Naive thymus-derived CD4-positive, alpha-beta T cell (primary cell): ENCODE measurements around the gene PRKN. TPM values are rescaled to one million over a fixed set of nuclear protein-coding genes. Genes with fewer than 3 reads are reported as not detected.

ENCODE experiments used
- ATAC-seq: fragments of 150-1000 bp; cut with Tn5 transposase; 2 replicates; pipeline ENCODE4 v1.10.0; 2021; ENCODE audit warnings: mild to moderate bottlenecking, moderate library complexity
- CTCF ChIA-PET: fragments of 350-600 bp; sonication (Branson Sonifier 250); formaldehyde crosslinking; loops from one replicate; lab custom pipeline; 2021; ENCODE audit warnings: antibody characterized with exemption; lab: Charles Lee
- POLR2A ChIA-PET: fragments of 350-600 bp; sonication (Branson Sonifier 250); formaldehyde crosslinking; loops from one replicate; lab custom pipeline; 2021; ENCODE audit warnings: antibody characterized with exemption, inconsistent platforms; lab: Charles Lee
- DNase-seq, 9 donors: peaks; one replicate each; pipeline versions ENCODE4 v3.0.0 to v3.0.0-alpha.2; 2020 to 2022; ENCODE audit warnings: mixed read lengths in 1 of 9
- H3K27ac ChIP-seq: one replicate; pipeline ENCODE4 v1.7.0; 2013; ENCODE audit warnings: mild to moderate bottlenecking, low read depth, low read length, moderate library complexity
- H3K27me3 ChIP-seq, 2 donors: one replicate each; pipeline ENCODE4 v1.7.0; 2013; ENCODE audit warnings: low read length in 2 of 2, mild to moderate bottlenecking in 2 of 2, moderate library complexity in 2 of 2; ENCODE audit not compliant: control insufficient read depth in 2 of 2, insufficient read depth in 2 of 2
- H3K36me3 ChIP-seq, 3 experiments: 1 replicate in 2 of 3; 2 replicates in 1 of 3; pipeline ENCODE4 v1.7.0; 2013; ENCODE audit warnings: low read length in 3 of 3, mild to moderate bottlenecking in 3 of 3, moderate library complexity in 1 of 3; ENCODE audit not compliant: insufficient read depth in 3 of 3, control insufficient read depth in 2 of 3
- H3K4me1 ChIP-seq, 2 donors: one replicate each; pipeline ENCODE4 v1.7.0; 2013; ENCODE audit warnings: low read length in 2 of 2, mild to moderate bottlenecking in 2 of 2, moderate library complexity in 1 of 2; ENCODE audit not compliant: control insufficient read depth in 2 of 2, insufficient read depth in 2 of 2
- H3K4me3 ChIP-seq: 2 replicates; pipeline ENCODE4 v1.7.0; 2013; ENCODE audit warnings: mild to moderate bottlenecking, low read length
- H3K9me3 ChIP-seq, 3 experiments: 1 replicate in 2 of 3; 2 replicates in 1 of 3; pipeline ENCODE4 v1.7.0; 2013; ENCODE audit warnings: low read length in 3 of 3; ENCODE audit not compliant: control insufficient read depth in 2 of 3
- H3K27ac Mint-ChIP-seq, 9 donors: one replicate each; pipeline ENCODE4 v1.8.0; 2020 to 2022; ENCODE audit warnings: mixed read lengths in 9 of 9, mild to moderate bottlenecking in 8 of 9, moderate library complexity in 5 of 9, inconsistent platforms in 2 of 9
- H3K27me3 Mint-ChIP-seq, 5 donors: one replicate each; pipeline ENCODE4 v1.8.0; 2021 to 2022; ENCODE audit warnings: mixed read lengths in 5 of 5, mild to moderate bottlenecking in 1 of 5
- H3K36me3 Mint-ChIP-seq, 5 donors: one replicate each; pipeline ENCODE4 v1.8.0; 2020 to 2022; ENCODE audit warnings: mixed read lengths in 5 of 5, mild to moderate bottlenecking in 3 of 5, inconsistent platforms in 1 of 5
- H3K4me1 Mint-ChIP-seq, 7 donors: one replicate each; pipeline ENCODE4 v1.8.0; 2020 to 2022; ENCODE audit warnings: mixed read lengths in 7 of 7, mild to moderate bottlenecking in 3 of 7, inconsistent platforms in 1 of 7
- H3K4me3 Mint-ChIP-seq, 10 donors: one replicate each; pipeline ENCODE4 v1.8.0; 2020 to 2022; ENCODE audit warnings: mild to moderate bottlenecking in 10 of 10, mixed read lengths in 10 of 10, moderate library complexity in 6 of 10, inconsistent platforms in 2 of 10
- H3K9me3 Mint-ChIP-seq, 11 donors: one replicate each; pipeline ENCODE4 v1.8.0; 2020 to 2022; ENCODE audit warnings: mixed read lengths in 11 of 11, mild to moderate bottlenecking in 4 of 11, inconsistent platforms in 1 of 11, moderate library complexity in 1 of 11
- intact Hi-C, 2 donors: fragments of 100-400 bp; cut with micrococcal nuclease; formaldehyde crosslinking; loops; one replicate each; pipeline ENCODE4 v1.15.1; 2023
- polyA plus RNA-seq, 2 donors: library from polyadenylated mRNA; unstranded; fragments of 300-500 nt; fragmentation: Illumina TruSeq; gene quantifications; one replicate each; pipeline ENCODE4 v1.2.3, GENCODE V29; 2021
- total RNA-seq, 6 experiments: library from RNA in 5 of 6; stranded (reverse) in 5 of 6; gene quantifications; 1 replicate in 5 of 6; 2 replicates in 1 of 6; pipeline ENCODE4 v1.2.3 and lab custom pipeline; 2021 to 2026

PRKN gene
- total and polyA plus RNA-seq, 7 experiments from 2014 or later = 0.44 to 10.3 (median 8.1) TPM

GRCh38 chr6:162478192-162478671 lies 249.3 kb downstream of the PRKN start:
- Histone ChIP-seq H3K9me3 (no peaks in the 10 kb centered on the region), H3K4me3 (no peak overlapping the region), H3K4me1 (no peaks in the 10 kb centered on the region), H3K36me3 (no peaks in the 10 kb centered on the region), H3K27me3 (no peaks in the 10 kb centered on the region), H3K27ac (no peak overlapping the region)
- ChIA-PET POLR2A (no interaction called here), CTCF (no interaction called here)
- ATAC-seq = no peak
- Mint-ChIP-seq H3K27me3 (no peaks in the 10 kb centered on the region), H3K4me3 (no peak overlapping the region), H3K36me3 (peaks cover 0 to 17% (median 14%) of the 10 kb centered on the region in 5 donors), H3K9me3 (peaks cover 0 to 19% (median 6%) of the 10 kb centered on the region in 11 donors), H3K27ac (no peak overlapping the region), H3K4me1 (no peaks in the 10 kb centered on the region)
- intact Hi-C loops = no loop called here
- DNase-seq = no peak

- Mint-ChIP-seq H3K9me3 (peaks cover 0 to 13% (median 6%) of the 10 kb centered on the region in 11 donors), H3K27me3 (no peaks in the 10 kb centered on the region), H3K4me3 (no peak overlapping the region), H3K27ac (no peak overlapping the region), H3K4me1 (no peaks in the 10 kb centered on the region), H3K36me3 (peaks cover 0 to 17% (median 13%) of the 10 kb centered on the region in 5 donors)
- Histone ChIP-seq H3K36me3 (no peaks in the 10 kb centered on the region), H3K4me1 (no peaks in the 10 kb centered on the region), H3K9me3 (no peaks in the 10 kb centered on the region), H3K27me3 (no peaks in the 10 kb centered on the region), H3K4me3 (no peak overlapping the region), H3K27ac (no peak overlapping the region)
- DNase-seq = no peak
- CTCF ChIA-PET = no interaction called here
- POLR2A ChIA-PET = no interaction called here
- no peak for ATAC-seq
- intact Hi-C loops = no loop called here
These were observed 252.8 kb downstream of the PRKN start for GRCh38 chr6:162474722-162475121.

DNA sequence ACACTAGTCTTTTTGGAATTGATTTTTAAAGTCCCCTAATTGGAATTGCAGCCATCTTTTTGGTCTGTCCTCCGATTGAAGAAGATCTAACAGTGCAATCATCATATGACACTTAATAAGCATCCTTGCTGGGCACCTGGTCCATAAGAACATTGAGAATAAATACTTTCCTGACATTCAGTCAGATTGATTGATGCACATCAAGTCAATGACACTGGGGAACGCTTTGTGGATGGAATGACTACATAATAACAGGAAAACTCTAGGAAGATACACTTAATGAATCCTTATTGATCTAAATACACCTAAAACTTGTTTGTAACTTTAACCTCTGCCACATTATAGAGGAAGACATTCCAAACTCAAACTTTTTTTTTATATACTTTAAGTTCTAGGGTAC lies 255.7 kb downstream of the PRKN start:
- no peak overlapping the region for H3K27ac ChIP-seq

DNA sequence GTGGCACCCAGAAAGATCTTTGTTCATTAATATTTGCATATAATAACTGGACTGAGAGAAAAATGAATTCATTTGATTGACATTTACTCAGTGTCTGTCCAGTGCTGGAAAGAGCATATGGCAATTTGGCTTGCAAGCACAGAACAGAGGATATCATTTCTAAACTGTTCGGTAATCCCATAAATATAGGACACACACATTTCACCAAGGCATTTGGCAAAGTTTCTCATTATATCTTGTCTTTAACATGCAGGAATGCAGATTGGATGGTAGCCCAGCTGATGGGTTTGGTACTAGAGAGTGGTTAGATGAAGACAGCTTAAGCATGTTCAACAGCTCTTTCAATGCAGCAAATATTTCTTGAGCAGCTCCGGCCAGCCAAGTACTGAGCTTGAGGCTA lies 259.2 kb downstream of the PRKN start:
- no peaks in the 10 kb centered on the region for H3K4me1 ChIP-seq
- Mint-ChIP-seq H3K36me3 (peaks cover 0 to 3% (median 0%) of the 10 kb centered on the region in 5 donors), H3K9me3 (peaks cover 0 to 5% (median 0%) of the 10 kb centered on the region in 11 donors), H3K4me1 (peaks cover 0 to 2% (median 0%) of the 10 kb centered on the region in 7 donors), H3K27me3 (no peaks in the 10 kb centered on the region), H3K4me3 (no peak overlapping the region), H3K27ac (no peak overlapping the region)
- intact Hi-C loops = no loop called here
- no peak for ATAC-seq
- H3K9me3 ChIP-seq = no peaks in the 10 kb centered on the region
- ChIA-PET POLR2A (no interaction called here), CTCF (no interaction called here)
- H3K4me3 ChIP-seq = no peak overlapping the region
- H3K27me3 ChIP-seq = no peaks in the 10 kb centered on the region
- no peak for DNase-seq
- no peaks in the 10 kb centered on the region for H3K36me3 ChIP-seq
- H3K27ac ChIP-seq = no peak overlapping the region

More for the DNA sequence above, 255.7 kb downstream of the PRKN start:
- no peak overlapping the region for H3K4me3 Mint-ChIP-seq
- H3K4me1 ChIP-seq = no peaks in the 10 kb centered on the region
- no peaks in the 10 kb centered on the region for H3K9me3 ChIP-seq
- H3K36me3 Mint-ChIP-seq = peaks cover 0 to 11% (median 6%) of the 10 kb centered on the region in 5 donors
- intact Hi-C loops = no loop called here
- peaks cover 0 to 6% (median 4%) of the 10 kb centered on the region in 11 donors for H3K9me3 Mint-ChIP-seq
- H3K36me3 ChIP-seq = no peaks in the 10 kb centered on the region
- CTCF ChIA-PET = no interaction called here
- ATAC-seq (no peak), DNase-seq (no peak)
- POLR2A ChIA-PET = no interaction called here
- no peak overlapping the region for H3K27ac Mint-ChIP-seq
- H3K4me3 ChIP-seq = no peak overlapping the region
- H3K27me3 Mint-ChIP-seq = no peaks in the 10 kb centered on the region
- H3K4me1 Mint-ChIP-seq = peaks cover 0 to 2% (median 0%) of the 10 kb centered on the region in 7 donors
- H3K27me3 ChIP-seq = no peaks in the 10 kb centered on the region

DNA sequence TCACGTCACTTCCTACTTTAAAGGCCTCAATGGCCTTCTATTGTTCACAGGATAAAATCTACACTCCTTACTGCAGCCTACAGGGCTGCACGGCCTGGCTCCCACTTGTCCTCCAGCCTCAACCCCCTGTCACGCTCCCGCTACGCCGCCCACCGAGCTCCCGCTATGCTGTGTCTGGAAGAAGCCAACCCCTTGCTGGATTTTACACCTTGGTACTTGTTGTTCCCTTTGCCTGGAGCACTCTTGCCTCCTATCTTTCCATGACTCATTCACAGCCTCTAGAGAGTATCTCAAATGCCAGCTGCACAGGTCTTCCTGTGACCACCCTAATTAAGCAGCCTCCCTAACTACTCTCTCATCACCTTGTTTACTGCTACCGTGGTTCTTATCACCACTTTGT lies 259.9 kb downstream of the PRKN start:
- peaks cover 0 to 7% (median 0%) of the 10 kb centered on the region in 11 donors for H3K9me3 Mint-ChIP-seq
- intact Hi-C loops = no loop called here
- Histone ChIP-seq H3K27ac (no peak overlapping the region), H3K4me1 (no peaks in the 10 kb centered on the region), H3K9me3 (no peaks in the 10 kb centered on the region), H3K27me3 (no peaks in the 10 kb centered on the region), H3K36me3 (no peaks in the 10 kb centered on the region), H3K4me3 (no peak overlapping the region)
- ChIA-PET POLR2A (no interaction called here), CTCF (no interaction called here)
- no peaks in the 10 kb centered on the region for H3K27me3 Mint-ChIP-seq
- ATAC-seq = no peak
- peaks cover 0 to 2% (median 0%) of the 10 kb centered on the region in 7 donors for H3K4me1 Mint-ChIP-seq
- H3K36me3 Mint-ChIP-seq = peaks cover 0 to 4% (median 0%) of the 10 kb centered on the region in 5 donors
- DNase-seq = no peak
- no peak overlapping the region for H3K4me3 Mint-ChIP-seq
- no peak overlapping the region for H3K27ac Mint-ChIP-seq

GRCh38 chr6:162463576-162463975 lies 264.0 kb downstream of the PRKN start:
- no peaks in the 10 kb centered on the region for H3K27me3 Mint-ChIP-seq
- no peak overlapping the region for H3K27ac ChIP-seq
- CTCF ChIA-PET = no interaction called here

GRCh38 chr6:162459985-162460384 lies 267.6 kb downstream of the PRKN start:
- intact Hi-C loops = no loop called here
- ATAC-seq (no peak), DNase-seq (no peak)
- H3K4me1 ChIP-seq = no peaks in the 10 kb centered on the region
- H3K4me1 Mint-ChIP-seq = no peaks in the 10 kb centered on the region
- ChIA-PET POLR2A (no interaction called here), CTCF (no interaction called here)
- no peak overlapping the region for H3K27ac Mint-ChIP-seq
- peaks cover 0 to 11% (median 4%) of the 10 kb centered on the region in 11 donors for H3K9me3 Mint-ChIP-seq
- no peaks in the 10 kb centered on the region for H3K27me3 ChIP-seq
- no peaks in the 10 kb centered on the region for H3K36me3 ChIP-seq
- no peaks in the 10 kb centered on the region for H3K27me3 Mint-ChIP-seq
- H3K9me3 ChIP-seq = no peaks in the 10 kb centered on the region
- no peak overlapping the region for H3K27ac ChIP-seq
- H3K36me3 Mint-ChIP-seq = peaks cover 0 to 12% (median 4%) of the 10 kb centered on the region in 5 donors
- no peak overlapping the region for H3K4me3 Mint-ChIP-seq
- no peak overlapping the region for H3K4me3 ChIP-seq

More at GRCh38 chr6:162463576-162463975, 264.0 kb downstream of the PRKN start:
- Mint-ChIP-seq H3K9me3 (peaks cover 0 to 9% (median 2%) of the 10 kb centered on the region in 11 donors), H3K27ac (no peak overlapping the region), H3K4me1 (no peaks in the 10 kb centered on the region), H3K4me3 (no peak overlapping the region), H3K36me3 (peaks cover 0 to 7% (median 4%) of the 10 kb centered on the region in 5 donors)
- no peaks in the 10 kb centered on the region for H3K36me3 ChIP-seq
- intact Hi-C loops = no loop called here
- no peak overlapping the region for H3K4me3 ChIP-seq
- no peaks in the 10 kb centered on the region for H3K27me3 ChIP-seq
- ATAC-seq (no peak), DNase-seq (no peak)
- H3K9me3 ChIP-seq = no peaks in the 10 kb centered on the region
- no peaks in the 10 kb centered on the region for H3K4me1 ChIP-seq
- POLR2A ChIA-PET = no interaction called here
